ENCODE results near the gene SYTL1.
"Not testable (repeated sequence)": the region's sequence is repeated elsewhere in the genome, so short reads cannot be mapped to it uniquely, and the experiment has no call there.

Gene SYTL1

DNA sequence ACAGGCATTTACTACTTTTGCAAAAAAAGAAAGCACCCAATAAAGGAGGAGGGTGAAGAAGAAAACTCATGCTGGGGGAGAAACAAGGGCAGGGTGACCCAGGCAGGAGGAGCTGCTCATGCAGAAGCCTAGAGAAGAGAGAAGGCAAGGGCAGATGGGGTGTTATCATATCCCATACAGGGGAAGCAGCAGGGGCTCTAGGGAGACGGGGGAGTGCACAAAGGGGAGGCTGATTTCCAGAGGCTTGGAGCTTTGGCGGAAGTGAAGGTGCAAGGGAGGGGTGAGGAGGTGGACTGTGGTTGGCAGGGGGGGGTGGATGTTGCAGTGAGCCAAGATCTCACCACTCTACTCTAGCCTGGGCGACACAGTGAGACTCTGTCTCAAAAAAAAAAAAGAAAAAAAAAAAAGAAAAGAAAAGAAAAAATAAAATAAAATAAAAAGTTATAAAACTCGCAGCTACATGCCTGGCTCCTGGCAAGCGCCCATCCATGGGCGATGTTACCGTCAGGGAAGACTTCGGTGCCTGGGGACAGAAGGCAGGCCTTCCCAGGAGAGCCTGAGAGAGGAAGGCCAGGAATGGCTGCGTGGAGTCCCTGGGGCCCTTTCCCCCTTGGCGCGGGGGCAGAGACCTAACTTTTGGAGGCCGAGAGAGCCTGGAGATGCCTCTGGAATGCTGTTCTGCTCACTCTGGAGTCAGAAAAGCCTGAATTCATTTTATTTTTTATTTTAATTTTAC, 36.1 kb downstream of the SYTL1 start:
- no peaks in the 10 kb centered on the region for H3K9me3 ChIP-seq (ENCODE audit: control insufficient read depth, insufficient read depth, low read length)
- no peaks in the 10 kb centered on the region for H3K36me3 ChIP-seq (ENCODE audit: control insufficient read depth, insufficient read depth, low read length)
- no peaks in the 10 kb centered on the region for H3K27me3 ChIP-seq (ENCODE audit: control insufficient read depth, insufficient read depth, low read length)
- no peak for DNase-seq (ENCODE audit: low read depth, low spot score)
- WGBS (ENCODE audit: insufficient coverage, insufficient read length), result no CpG with 5 or more reads among the region's 12 CpGs
- H3K4me3 ChIP-seq (ENCODE audit: low read length), result no peak overlapping the region
- peaks cover 3% of the 10 kb centered on the region; the same call in 1 of the 2 replicates for H3K4me1 ChIP-seq (ENCODE audit: control insufficient read depth, insufficient read depth, low read length)
- no peak overlapping the region for H3K27ac ChIP-seq (ENCODE audit: low read length)

DNA sequence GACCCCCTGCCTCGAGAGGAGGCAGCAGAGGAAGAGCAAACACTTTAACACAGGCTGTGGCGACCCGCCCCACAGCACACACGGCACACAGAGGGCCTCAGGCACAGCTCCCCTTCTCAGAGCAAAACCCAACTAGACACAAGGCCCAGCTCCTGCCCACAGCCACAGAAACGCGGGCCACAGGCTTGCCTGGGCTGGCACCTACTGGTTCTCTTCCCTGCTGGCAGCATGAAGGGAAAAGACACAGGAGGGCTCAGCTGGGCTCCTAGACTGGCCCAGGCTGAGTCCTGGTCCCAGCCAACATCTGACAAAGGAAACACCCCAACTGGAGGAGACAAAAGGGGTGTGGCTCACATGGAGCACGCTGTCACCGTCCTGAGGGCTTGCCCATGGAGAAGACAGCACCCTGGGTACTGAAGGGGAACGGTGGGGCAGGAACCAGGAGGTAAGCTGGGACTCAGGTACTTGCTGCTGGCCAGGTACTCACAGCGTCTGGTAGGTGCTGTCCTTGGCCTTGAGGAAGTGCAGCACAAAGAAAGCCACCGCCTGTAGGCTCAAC, 37.8 kb downstream of the SYTL1 start:
- Histone ChIP-seq H3K36me3 (ENCODE audit: control insufficient read depth, insufficient read depth, low read length) (no peaks in the 10 kb centered on the region), H3K9me3 (ENCODE audit: control insufficient read depth, insufficient read depth, low read length) (no peaks in the 10 kb centered on the region), H3K4me1 (ENCODE audit: control insufficient read depth, insufficient read depth, low read length) (peaks cover 3% of the 10 kb centered on the region; the same call in 1 of the 2 replicates), H3K4me3 (ENCODE audit: low read length) (no peak overlapping the region), H3K27ac (ENCODE audit: low read length) (no peak overlapping the region), H3K27me3 (ENCODE audit: control insufficient read depth, insufficient read depth, low read length) (no peaks in the 10 kb centered on the region)
- no peak for DNase-seq (ENCODE audit: low read depth, low spot score)
- WGBS (ENCODE audit: insufficient coverage, insufficient read length), result no CpG with 5 or more reads among the region's 11 CpGs

DNA sequence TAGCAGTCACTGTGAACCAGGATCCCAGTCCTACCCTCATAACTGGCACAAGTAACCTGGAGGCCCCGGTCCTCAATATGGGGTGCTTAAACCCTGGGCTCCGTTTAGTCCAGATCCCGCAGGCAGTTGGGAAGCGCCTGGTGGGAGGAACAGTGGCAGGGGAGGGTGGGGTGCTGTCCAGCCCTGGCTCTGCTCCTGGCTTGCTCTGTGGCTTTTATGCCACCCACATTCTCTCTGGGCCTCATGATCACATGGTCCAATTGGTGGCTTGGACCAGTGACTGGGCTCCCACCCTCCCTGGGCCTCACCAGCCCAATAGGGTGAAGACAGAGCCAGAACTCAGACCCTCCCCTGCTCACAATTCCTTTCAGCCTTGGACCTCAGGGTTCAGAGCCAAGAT, 38.4 kb downstream of the SYTL1 start:
- Histone ChIP-seq H3K4me1 (ENCODE audit: control insufficient read depth, insufficient read depth, low read length) (peaks cover 3% of the 10 kb centered on the region; the same call in 1 of the 2 replicates), H3K27ac (ENCODE audit: low read length) (no peak overlapping the region), H3K4me3 (ENCODE audit: low read length) (no peak overlapping the region), H3K9me3 (ENCODE audit: control insufficient read depth, insufficient read depth, low read length) (no peaks in the 10 kb centered on the region), H3K27me3 (ENCODE audit: control insufficient read depth, insufficient read depth, low read length) (no peaks in the 10 kb centered on the region), H3K36me3 (ENCODE audit: control insufficient read depth, insufficient read depth, low read length) (no peaks in the 10 kb centered on the region)
- DNase-seq (ENCODE audit: low read depth, low spot score), result no peak
- WGBS (ENCODE audit: insufficient coverage, insufficient read length), result no CpG with 5 or more reads among the region's 4 CpGs

DNA sequence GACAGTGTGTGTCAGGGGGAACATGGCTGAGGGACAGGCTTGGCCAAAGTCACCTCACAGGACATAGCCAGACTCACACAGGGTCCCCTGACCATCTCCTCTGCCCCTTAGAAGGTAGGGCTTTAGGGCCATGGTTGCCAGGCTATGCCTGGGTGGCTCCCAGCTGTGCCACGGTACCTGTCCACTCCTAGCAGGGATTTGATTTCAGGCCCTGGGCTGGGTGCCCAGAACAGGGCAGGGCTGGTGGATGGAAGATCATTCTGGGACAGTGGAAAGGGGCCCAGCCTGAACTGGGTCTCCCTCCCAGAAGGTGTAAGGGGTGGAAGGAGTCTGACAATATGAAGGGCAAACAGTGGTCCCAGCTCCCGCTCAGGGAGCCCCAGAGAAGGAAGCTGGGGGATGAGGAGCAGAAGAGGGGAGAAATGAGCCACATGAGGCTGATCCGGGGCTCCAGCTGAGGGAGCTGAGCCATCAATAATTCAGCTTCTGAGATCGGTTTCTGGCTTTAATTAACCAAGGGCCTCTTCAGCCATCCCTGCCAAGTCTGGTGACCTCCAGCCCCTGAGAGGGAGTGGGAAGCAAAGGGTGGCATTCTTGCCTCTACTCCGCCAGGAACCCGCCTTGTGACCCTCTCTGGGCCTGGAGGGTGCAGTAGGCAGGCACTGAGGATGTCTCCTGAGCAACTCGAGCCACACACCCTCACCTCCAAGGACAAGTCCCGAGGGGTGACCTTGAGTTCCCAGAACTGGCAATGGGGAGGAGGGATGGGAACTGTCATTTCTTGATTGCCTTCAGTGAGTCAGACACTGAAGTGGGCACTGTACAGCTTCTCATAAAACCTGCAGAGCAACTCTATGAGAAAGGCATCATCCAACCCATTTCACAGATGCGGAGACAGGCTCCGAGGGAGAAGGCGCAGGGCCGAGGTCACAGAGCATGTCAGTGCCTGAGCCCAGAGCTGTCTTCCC, 39.2 kb downstream of the SYTL1 start:
- no peaks in the 10 kb centered on the region for H3K9me3 ChIP-seq (ENCODE audit: control insufficient read depth, insufficient read depth, low read length)
- H3K4me1 ChIP-seq (ENCODE audit: control insufficient read depth, insufficient read depth, low read length), result peaks cover 3% of the 10 kb centered on the region; the same call in 1 of the 2 replicates
- H3K27me3 ChIP-seq (ENCODE audit: control insufficient read depth, insufficient read depth, low read length), result no peaks in the 10 kb centered on the region
- no peak overlapping the region for H3K4me3 ChIP-seq (ENCODE audit: low read length)
- H3K36me3 ChIP-seq (ENCODE audit: control insufficient read depth, insufficient read depth, low read length), result no peaks in the 10 kb centered on the region
- no peak for DNase-seq (ENCODE audit: low read depth, low spot score)
- no peak overlapping the region for H3K27ac ChIP-seq (ENCODE audit: low read length)
- no CpG with 5 or more reads among the region's 12 CpGs for WGBS (ENCODE audit: insufficient coverage, insufficient read length)

DNA sequence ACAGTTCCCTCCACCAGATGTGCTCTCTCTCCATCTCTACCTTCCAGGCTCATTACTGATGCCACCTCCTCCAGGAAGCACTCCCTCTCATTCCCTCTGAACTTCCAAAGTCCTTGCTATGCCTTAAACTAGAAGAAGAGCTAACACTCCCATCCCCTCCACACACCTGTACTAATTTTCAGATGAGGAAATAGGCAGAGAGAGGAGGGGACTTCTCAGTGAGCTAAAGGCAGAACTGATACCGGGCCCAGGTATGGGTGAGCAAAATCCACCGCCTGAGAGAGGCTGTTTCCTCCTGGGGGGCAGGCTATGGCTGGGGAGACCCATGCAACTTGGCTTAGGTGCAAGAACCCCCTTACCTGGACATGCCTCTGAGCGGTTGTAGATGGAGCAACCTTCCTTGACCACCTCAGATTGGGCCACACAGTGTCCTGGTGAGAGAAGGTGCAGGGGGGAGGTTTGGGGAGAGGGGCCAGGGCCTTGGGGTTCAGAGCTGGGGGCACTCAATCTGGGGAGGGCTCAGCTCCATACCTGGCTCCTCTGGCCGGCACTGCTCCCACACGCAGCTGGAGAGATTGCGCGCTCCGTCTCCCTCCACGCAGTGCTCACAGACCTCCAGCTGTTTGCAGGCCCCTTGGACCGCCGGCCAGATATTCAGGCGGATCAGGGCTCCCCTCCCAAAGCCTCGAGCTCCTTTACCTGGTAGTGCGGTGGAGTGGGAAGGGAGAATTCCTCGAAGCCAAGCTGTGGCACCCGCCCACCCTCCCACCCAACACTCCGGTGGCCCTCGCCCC, 40.3 kb downstream of the SYTL1 start:
- Histone ChIP-seq H3K4me1 (ENCODE audit: control insufficient read depth, insufficient read depth, low read length) (peaks cover 3% of the 10 kb centered on the region; the same call in 1 of the 2 replicates), H3K9me3 (ENCODE audit: control insufficient read depth, insufficient read depth, low read length) (no peaks in the 10 kb centered on the region), H3K27me3 (ENCODE audit: control insufficient read depth, insufficient read depth, low read length) (no peaks in the 10 kb centered on the region), H3K27ac (ENCODE audit: low read length) (no peak overlapping the region), H3K36me3 (ENCODE audit: control insufficient read depth, insufficient read depth, low read length) (no peaks in the 10 kb centered on the region), H3K4me3 (ENCODE audit: low read length) (no peak overlapping the region; the same call in 1 of the 2 replicates)
- WGBS (ENCODE audit: insufficient coverage, insufficient read length), result no CpG with 5 or more reads among the region's 18 CpGs
- DNase-seq (ENCODE audit: low read depth, low spot score), result no peak

DNA sequence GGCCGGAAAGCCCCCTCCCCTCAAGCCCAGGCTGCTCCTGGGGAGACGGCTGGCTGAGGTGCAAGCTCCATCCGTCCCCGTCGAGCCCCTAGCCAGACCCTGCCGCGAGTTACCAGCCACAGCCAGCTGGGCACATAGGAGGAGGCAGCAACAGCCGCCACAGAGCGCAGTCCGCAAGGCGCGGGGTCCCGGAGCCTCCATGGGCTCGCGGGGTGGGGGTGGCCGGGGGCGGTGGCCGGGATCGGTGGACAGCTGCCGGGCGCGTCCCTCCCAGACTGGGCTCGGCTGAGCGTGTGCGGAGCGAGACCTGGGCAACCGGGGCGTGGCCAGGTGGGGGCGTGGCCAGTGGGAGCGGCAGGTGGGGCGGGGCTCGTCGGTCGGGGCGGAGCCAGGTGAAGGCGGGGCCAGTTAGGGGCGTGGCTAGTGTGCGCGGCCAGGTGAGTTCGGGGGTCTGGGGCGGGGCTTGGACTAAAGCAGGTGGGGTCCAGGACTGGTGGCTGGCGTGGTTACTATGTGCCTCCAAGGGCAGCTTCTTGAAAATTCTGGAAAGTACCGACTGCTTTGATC, 41.3 kb downstream of the SYTL1 start, which contains the start of gene CD164L2:
CD164L2 (minus strand) TSS at position 295 of the 567 bp plus-strand sequence; CDS start at position 201, 94 bp downstream.
- no CpG with 5 or more reads among the region's 43 CpGs for WGBS (ENCODE audit: insufficient coverage, insufficient read length)
- no peaks in the 10 kb centered on the region for H3K27me3 ChIP-seq (ENCODE audit: control insufficient read depth, insufficient read depth, low read length)
- no peaks in the 10 kb centered on the region for H3K9me3 ChIP-seq (ENCODE audit: control insufficient read depth, insufficient read depth, low read length)
- H3K4me3 ChIP-seq (ENCODE audit: low read length), result peak within 1 kb of the TSS; percentile 39; the same call in 1 of the 2 replicates
- no peak within 1 kb of the TSS for H3K27ac ChIP-seq (ENCODE audit: low read length)
- DNase-seq (ENCODE audit: low read depth, low spot score), result no peak
- no peaks in the 10 kb centered on the region for H3K36me3 ChIP-seq (ENCODE audit: control insufficient read depth, insufficient read depth, low read length)
- peaks cover 3% of the 10 kb centered on the region; the same call in 1 of the 2 replicates for H3K4me1 ChIP-seq (ENCODE audit: control insufficient read depth, insufficient read depth, low read length)

DNA sequence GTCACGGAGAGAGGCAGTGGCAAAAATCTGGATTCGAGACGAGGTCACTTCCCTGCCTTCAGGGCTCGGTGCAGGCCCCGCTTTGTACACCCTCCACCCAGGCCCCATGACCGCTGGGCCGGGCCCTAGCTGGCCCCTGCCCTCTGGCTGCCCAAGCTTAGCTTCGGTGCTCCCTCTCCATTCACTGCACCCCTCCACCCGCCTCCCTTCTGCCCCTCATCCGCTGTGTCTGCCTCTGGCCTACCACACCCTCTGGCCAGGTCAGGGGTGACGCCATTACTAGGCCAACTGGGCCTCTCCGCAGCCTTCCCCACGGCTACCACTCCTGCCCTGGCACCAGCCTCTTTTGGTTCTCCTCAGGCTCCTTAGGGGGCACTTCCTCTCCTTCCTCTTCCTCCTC, 41.8 kb downstream of the SYTL1 start:
- WGBS (ENCODE audit: insufficient coverage, insufficient read length), result no CpG with 5 or more reads among the region's 13 CpGs
- DNase-seq (ENCODE audit: low read depth, low spot score), result no peak
- no peak overlapping the region for H3K27ac ChIP-seq (ENCODE audit: low read length)
- H3K4me3 ChIP-seq (ENCODE audit: low read length), result no peak overlapping the region
- no peaks in the 10 kb centered on the region for H3K9me3 ChIP-seq (ENCODE audit: control insufficient read depth, insufficient read depth, low read length)
- H3K36me3 ChIP-seq (ENCODE audit: control insufficient read depth, insufficient read depth, low read length), result no peaks in the 10 kb centered on the region
- peaks cover 3% of the 10 kb centered on the region; the same call in 1 of the 2 replicates for H3K4me1 ChIP-seq (ENCODE audit: control insufficient read depth, insufficient read depth, low read length)
- no peaks in the 10 kb centered on the region for H3K27me3 ChIP-seq (ENCODE audit: control insufficient read depth, insufficient read depth, low read length)

DNA sequence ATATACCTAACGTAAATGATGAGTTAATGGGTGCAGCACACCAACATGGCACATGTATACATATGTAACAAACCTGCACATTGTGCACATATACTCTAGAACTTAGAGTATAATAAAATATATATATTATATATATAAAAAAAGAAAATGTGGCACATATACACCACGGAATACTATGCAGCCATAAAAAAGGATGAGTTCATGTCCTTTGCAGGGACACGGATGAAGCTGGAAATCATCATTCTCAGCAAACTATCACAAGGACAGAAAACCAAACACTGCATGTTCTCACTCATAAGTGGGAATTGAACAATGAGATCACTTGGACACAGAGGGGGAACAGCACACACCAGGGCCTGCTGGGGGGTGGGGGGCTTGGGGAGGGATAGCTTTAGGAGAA, 43.0 kb downstream of the SYTL1 start:
- not testable (repeated sequence) for H3K4me1 ChIP-seq (ENCODE audit: control insufficient read depth, insufficient read depth, low read length); H3K36me3 ChIP-seq (ENCODE audit: control insufficient read depth, insufficient read depth, low read length); H3K9me3 ChIP-seq (ENCODE audit: control insufficient read depth, insufficient read depth, low read length); DNase-seq (ENCODE audit: low read depth, low spot score); H3K27me3 ChIP-seq (ENCODE audit: control insufficient read depth, insufficient read depth, low read length); H3K27ac ChIP-seq (ENCODE audit: low read length); H3K4me3 ChIP-seq (ENCODE audit: low read length)
- WGBS (ENCODE audit: insufficient coverage, insufficient read length), result no CpG with 5 or more reads among the region's 3 CpGs

DNA sequence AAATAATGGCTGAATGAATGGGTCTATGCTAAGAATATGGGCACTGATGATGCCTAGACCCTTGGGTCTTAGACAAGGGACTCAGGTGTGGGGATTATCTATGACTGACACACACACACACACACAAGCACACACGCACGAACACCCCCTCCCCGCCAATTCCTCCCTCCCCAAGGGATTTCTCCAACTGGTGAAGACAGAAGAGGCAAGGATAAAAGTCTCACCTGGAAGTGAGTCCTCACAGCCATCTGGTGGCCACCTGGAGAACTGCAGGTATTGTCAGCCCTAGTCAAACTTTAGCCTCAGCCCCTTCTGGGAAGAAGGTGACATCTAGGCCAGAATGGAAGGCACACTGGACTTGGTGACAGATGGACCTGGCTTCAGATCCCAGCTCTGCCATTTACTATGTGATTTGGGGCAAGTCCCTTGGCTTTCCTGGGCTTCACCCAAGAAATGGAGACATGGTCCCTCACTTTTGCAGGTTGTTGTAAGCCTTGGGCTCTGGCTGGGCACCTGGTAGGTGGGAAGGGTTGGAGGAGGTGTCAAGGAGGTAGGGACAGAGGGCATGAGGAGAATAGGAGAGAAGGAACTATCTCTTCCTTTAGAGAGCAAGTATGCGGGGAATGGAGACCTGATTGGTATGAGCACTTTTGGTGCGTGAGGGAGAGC, 46.6 kb downstream of the SYTL1 start:
- peak; percentile 71 for DNase-seq (ENCODE audit: low read depth, low spot score)

More for the DNA sequence above, 46.6 kb downstream of the SYTL1 start:
- Histone ChIP-seq H3K27ac (ENCODE audit: low read length) (no peak overlapping the region), H3K4me3 (ENCODE audit: low read length) (no peak overlapping the region), H3K9me3 (ENCODE audit: control insufficient read depth, insufficient read depth, low read length) (no peaks in the 10 kb centered on the region), H3K36me3 (ENCODE audit: control insufficient read depth, insufficient read depth, low read length) (no peaks in the 10 kb centered on the region), H3K4me1 (ENCODE audit: control insufficient read depth, insufficient read depth, low read length) (peaks cover 5% of the 10 kb centered on the region), H3K27me3 (ENCODE audit: control insufficient read depth, insufficient read depth, low read length) (no peaks in the 10 kb centered on the region)
- no CpG with 5 or more reads among the region's 5 CpGs for WGBS (ENCODE audit: insufficient coverage, insufficient read length)

Measured in iPS DF 6.9 (cell line).